Skeletal muscle cell (primary cell): Measurements from ENCODE around the gene TNFAIP3.
"Not testable (repeated sequence)": the region's sequence is repeated elsewhere in the genome, so short reads cannot be mapped to it uniquely, and the experiment has no call there.

Experiments
- DNase-seq: peaks from one replicate; pipeline ENCODE4 v3.0.0-alpha.2; 2010; ENCODE audit warnings: low read depth
- H3K4me3 ChIP-seq: 2 replicates; pipeline ENCODE4 v1.5.1; 2011; ENCODE audit warnings: low read depth, mild to moderate bottlenecking, control low read depth, low read length, moderate library complexity

Gene TNFAIP3

GRCh38 chr6:137875058-137875520 is 8.0 kb downstream of the TNFAIP3 start:
- H3K4me3 ChIP-seq = no peak overlapping the region

GRCh38 chr6:137875606-137876005 is 8.5 kb downstream of the TNFAIP3 start:
- H3K4me3 ChIP-seq = no peak overlapping the region
- DNase-seq = no peak

More at GRCh38 chr6:137875058-137875520, 8.0 kb downstream of the TNFAIP3 start:
- no peak for DNase-seq

GRCh38 chr6:137876547-137876946 is 9.5 kb downstream of the TNFAIP3 start:
- no peak for DNase-seq
- no peak overlapping the region for H3K4me3 ChIP-seq

- no peak overlapping the region for H3K4me3 ChIP-seq
- DNase-seq = no peak
These were observed 10.1 kb downstream of the TNFAIP3 start for GRCh38 chr6:137877113-137877512.

- no peak overlapping the region for H3K4me3 ChIP-seq
- no peak for DNase-seq
These were observed 10.5 kb downstream of the TNFAIP3 start for GRCh38 chr6:137877606-137878005.

GRCh38 chr6:137878029-137878428 is 11.0 kb downstream of the TNFAIP3 start:
- DNase-seq = no peak
- H3K4me3 ChIP-seq = no peak overlapping the region

- H3K4me3 ChIP-seq = no peak overlapping the region
- DNase-seq = no peak
These were observed 11.6 kb downstream of the TNFAIP3 start for GRCh38 chr6:137878486-137879285.

GRCh38 chr6:137879299-137879698 is 12.2 kb downstream of the TNFAIP3 start:
- no peak for DNase-seq
- no peak overlapping the region for H3K4me3 ChIP-seq

GRCh38 chr6:137879885-137880745 is 13.1 kb downstream of the TNFAIP3 start:
- no peak overlapping the region for H3K4me3 ChIP-seq
- DNase-seq = no peak

- H3K4me3 ChIP-seq = no peak overlapping the region
- no peak for DNase-seq
These were observed 13.9 kb downstream of the TNFAIP3 start for GRCh38 chr6:137880746-137881521.

GRCh38 chr6:137881522-137881886 is 14.4 kb downstream of the TNFAIP3 start:
- no peak for DNase-seq
- no peak overlapping the region for H3K4me3 ChIP-seq

- no peak for DNase-seq
- no peak overlapping the region for H3K4me3 ChIP-seq
These were observed 15.3 kb downstream of the TNFAIP3 start for GRCh38 chr6:137882225-137882961.

GRCh38 chr6:137883400-137884148 is 16.5 kb downstream of the TNFAIP3 start:
- no peak for DNase-seq
- no peak overlapping the region for H3K4me3 ChIP-seq

GRCh38 chr6:137884149-137884909 is 17.3 kb downstream of the TNFAIP3 start:
- H3K4me3 ChIP-seq = no peak overlapping the region
- no peak for DNase-seq

GRCh38 chr6:137884910-137885229 is 17.8 kb downstream of the TNFAIP3 start:
- not testable (repeated sequence) for DNase-seq, H3K4me3 ChIP-seq

GRCh38 chr6:137886226-137886625 is 19.2 kb downstream of the TNFAIP3 start:
- H3K4me3 ChIP-seq, DNase-seq: not testable (repeated sequence)

GRCh38 chr6:137890983-137891537 is 24.0 kb downstream of the TNFAIP3 start:
- H3K4me3 ChIP-seq = no peak overlapping the region
- no peak for DNase-seq
